Endothelial cell (in vitro differentiated cells): ENCODE results near the gene NMNAT2. TPM values are rescaled to one million over a fixed set of nuclear protein-coding genes. Genes with fewer than 3 reads are reported as not detected.

Source experiments
- DNase-seq: peaks from one replicate; pipeline ENCODE4 v3.0.0; 2021; ENCODE audit warnings: low spot score
- H3K27ac Mint-ChIP-seq: one replicate; pipeline ENCODE4 v1.8.0; 2021; ENCODE audit warnings: mixed read lengths, inconsistent platforms; ENCODE audit not compliant: unreplicated experiment
- H3K27me3 Mint-ChIP-seq: one replicate; pipeline ENCODE4 v1.8.0; 2021; ENCODE audit warnings: mild to moderate bottlenecking, moderate library complexity, mixed read lengths, inconsistent platforms; ENCODE audit not compliant: unreplicated experiment
- H3K36me3 Mint-ChIP-seq: one replicate; pipeline ENCODE4 v1.8.0; 2021; ENCODE audit warnings: mild to moderate bottlenecking, low read depth, mixed read lengths, inconsistent platforms; ENCODE audit not compliant: unreplicated experiment
- H3K4me1 Mint-ChIP-seq: one replicate; pipeline ENCODE4 v1.8.0; 2021; ENCODE audit warnings: mild to moderate bottlenecking, mixed read lengths, inconsistent platforms; ENCODE audit not compliant: unreplicated experiment
- H3K4me3 Mint-ChIP-seq: one replicate; pipeline ENCODE4 v1.8.0; 2021; ENCODE audit warnings: mild to moderate bottlenecking, mixed read lengths, inconsistent platforms; ENCODE audit not compliant: unreplicated experiment
- H3K9me3 Mint-ChIP-seq: one replicate; pipeline ENCODE4 v1.8.0; 2021; ENCODE audit warnings: mixed read lengths, inconsistent platforms; ENCODE audit not compliant: unreplicated experiment
- long read RNA-seq: library from polyadenylated mRNA; unstranded; transcript quantifications from one replicate; pipeline ENCODE4 v2.0.0, GENCODE V29; 2020; ENCODE audit not compliant: unreplicated experiment
- total RNA-seq: library from RNA; stranded (reverse); fragmentation: NEBNext Ultra II Directional; extraction: Animal tissue kit (Norgen Biotek cat#: 25700); gene quantifications from one replicate; pipeline ENCODE4 v1.2.1, GENCODE V29; 2021; ENCODE audit not compliant: unreplicated experiment
- TF ChIP-seq, protein P1 (sequence below): fragments of 200-600 bp; sonication (generic); IDR thresholded peaks from one replicate; pipeline ENCODE4 v1.5.0; 2021; ENCODE audit warnings: antibody characterized with exemption; ENCODE audit not compliant: unreplicated experiment

NMNAT2 gene
- 1.7 TPM for total RNA-seq
- long read RNA-seq, partial matches to known transcripts: 0 of 1 reads
- long read RNA-seq, other reads (novel, unspliced or antisense): 1 of 1 reads

DNA sequence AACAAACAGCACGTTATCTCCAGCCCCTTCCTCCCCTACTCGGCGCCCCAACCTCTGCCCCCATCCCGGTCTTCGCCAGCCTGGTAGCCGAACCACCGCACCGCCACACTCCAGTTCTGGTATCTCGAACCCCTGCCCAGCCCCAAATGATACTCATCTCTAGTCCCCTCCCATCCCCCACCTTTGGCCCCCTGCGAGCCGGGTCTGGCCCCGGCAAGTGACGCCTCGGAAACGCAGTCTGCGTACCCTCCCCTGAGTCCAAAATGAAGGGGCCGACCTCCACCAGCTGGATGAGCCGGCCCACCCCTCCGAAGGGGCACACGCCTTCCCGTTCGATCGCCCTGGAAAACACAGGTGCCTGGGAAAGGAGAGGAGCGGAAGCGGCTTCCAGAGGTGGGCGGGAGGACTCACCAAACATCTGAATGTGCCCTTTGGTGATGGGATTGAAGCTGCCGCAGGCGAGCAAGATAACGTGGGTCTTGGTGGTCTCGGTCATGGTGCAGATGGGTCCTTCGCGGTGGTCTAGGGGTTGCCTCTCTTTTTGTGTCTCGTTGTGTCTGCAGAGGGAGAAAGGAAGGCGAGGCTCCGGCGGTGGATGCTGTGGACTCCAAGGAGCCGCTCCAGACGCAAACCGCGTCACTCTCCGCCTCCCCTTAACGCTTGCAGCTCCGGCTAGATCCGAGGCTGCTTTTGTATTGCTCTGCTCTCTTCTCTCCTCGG, at the start of gene NMNAT2:
Gene NMNAT2 (minus strand): TSS at position 609 of the 720 bp plus-strand sequence. CDS start 113 bp downstream, at position 496.
- DNase-seq: peak; percentile 41
- TF ChIP-seq, protein P1, sequence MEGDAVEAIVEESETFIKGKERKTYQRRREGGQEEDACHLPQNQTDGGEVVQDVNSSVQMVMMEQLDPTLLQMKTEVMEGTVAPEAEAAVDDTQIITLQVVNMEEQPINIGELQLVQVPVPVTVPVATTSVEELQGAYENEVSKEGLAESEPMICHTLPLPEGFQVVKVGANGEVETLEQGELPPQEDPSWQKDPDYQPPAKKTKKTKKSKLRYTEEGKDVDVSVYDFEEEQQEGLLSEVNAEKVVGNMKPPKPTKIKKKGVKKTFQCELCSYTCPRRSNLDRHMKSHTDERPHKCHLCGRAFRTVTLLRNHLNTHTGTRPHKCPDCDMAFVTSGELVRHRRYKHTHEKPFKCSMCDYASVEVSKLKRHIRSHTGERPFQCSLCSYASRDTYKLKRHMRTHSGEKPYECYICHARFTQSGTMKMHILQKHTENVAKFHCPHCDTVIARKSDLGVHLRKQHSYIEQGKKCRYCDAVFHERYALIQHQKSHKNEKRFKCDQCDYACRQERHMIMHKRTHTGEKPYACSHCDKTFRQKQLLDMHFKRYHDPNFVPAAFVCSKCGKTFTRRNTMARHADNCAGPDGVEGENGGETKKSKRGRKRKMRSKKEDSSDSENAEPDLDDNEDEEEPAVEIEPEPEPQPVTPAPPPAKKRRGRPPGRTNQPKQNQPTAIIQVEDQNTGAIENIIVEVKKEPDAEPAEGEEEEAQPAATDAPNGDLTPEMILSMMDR: no peak
- peak within 1 kb of the TSS; percentile 53 for H3K4me3 Mint-ChIP-seq
- H3K27ac Mint-ChIP-seq: no peak within 1 kb of the TSS
- peaks cover 4% of the 10 kb centered on the region for H3K36me3 Mint-ChIP-seq
- H3K27me3 Mint-ChIP-seq: peaks cover 11% of the 10 kb centered on the region
- H3K4me1 Mint-ChIP-seq: peaks cover 22% of the 10 kb centered on the region
- H3K9me3 Mint-ChIP-seq: no peaks in the 10 kb centered on the region

- Mint-ChIP-seq H3K36me3 (peaks cover 7% of the 10 kb centered on the region), H3K27me3 (peaks cover 15% of the 10 kb centered on the region), H3K4me3 (no peak overlapping the region), H3K27ac (no peak overlapping the region), H3K9me3 (no peaks in the 10 kb centered on the region), H3K4me1 (peaks cover 9% of the 10 kb centered on the region)
- DNase-seq: no peak
- TF ChIP-seq, protein P1: no peak
Measured at GRCh38 chr1:183467687-183468086, 49.5 kb upstream of the NMNAT2 start.

GRCh38 chr1:183466781-183467180, 48.6 kb upstream of the NMNAT2 start:
- H3K9me3 Mint-ChIP-seq: no peaks in the 10 kb centered on the region
- DNase-seq: no peak
- peaks cover 7% of the 10 kb centered on the region for H3K36me3 Mint-ChIP-seq
- no peak overlapping the region for H3K27ac Mint-ChIP-seq
- no peak overlapping the region for H3K4me3 Mint-ChIP-seq
- peaks cover 11% of the 10 kb centered on the region for H3K27me3 Mint-ChIP-seq
- peaks cover 11% of the 10 kb centered on the region for H3K4me1 Mint-ChIP-seq
- TF ChIP-seq, protein P1: no peak

DNA sequence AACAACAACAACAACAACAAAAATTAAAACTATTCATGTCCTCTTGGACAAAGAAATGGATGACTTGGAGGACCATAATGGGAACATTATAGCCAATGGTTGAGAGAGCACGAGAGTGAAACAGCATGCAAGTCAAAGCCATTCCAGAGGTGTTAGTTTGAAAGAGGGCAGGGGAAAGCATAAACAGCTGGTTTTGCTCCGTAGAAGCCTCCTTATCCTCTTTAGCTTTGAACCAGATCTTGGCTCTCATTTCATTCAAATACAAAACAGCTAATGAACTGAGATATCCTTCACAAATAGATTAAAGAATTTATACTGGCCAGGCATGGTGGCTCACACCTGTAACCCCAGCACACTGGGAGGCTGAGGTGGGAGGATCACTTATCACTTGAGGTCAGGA, 45.4 kb upstream of the NMNAT2 start:
- no peak overlapping the region for H3K27ac Mint-ChIP-seq
- no peak for DNase-seq
- H3K9me3 Mint-ChIP-seq: no peaks in the 10 kb centered on the region
- TF ChIP-seq, protein P1: no peak
- H3K4me3 Mint-ChIP-seq: no peak overlapping the region
- peaks cover 1% of the 10 kb centered on the region for H3K27me3 Mint-ChIP-seq
- peaks cover 12% of the 10 kb centered on the region for H3K4me1 Mint-ChIP-seq
- H3K36me3 Mint-ChIP-seq: peaks cover 3% of the 10 kb centered on the region

DNA sequence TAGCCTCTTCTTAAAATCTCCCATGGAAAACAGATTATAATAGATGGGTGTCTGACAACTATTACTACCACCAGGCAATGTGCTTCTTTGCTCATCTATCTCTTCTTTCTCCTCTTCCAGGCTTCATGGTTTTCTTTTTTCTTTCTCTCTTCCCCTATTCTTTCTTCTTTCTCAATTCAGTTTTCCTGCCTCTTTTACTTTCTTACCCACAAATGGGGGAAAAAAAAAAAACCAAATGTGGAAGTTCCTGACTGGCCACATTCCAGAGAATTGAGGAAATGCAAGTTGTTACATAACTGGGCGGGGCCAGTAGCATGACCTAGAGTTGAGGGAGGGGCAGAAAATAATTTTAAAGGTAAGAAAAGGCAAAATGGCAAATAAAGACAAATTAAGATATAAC, 43.2 kb upstream of the NMNAT2 start:
- H3K36me3 Mint-ChIP-seq: peaks cover 3% of the 10 kb centered on the region
- no peak for DNase-seq
- TF ChIP-seq, protein P1: no peak
- H3K27ac Mint-ChIP-seq: peak overlapping the region; percentile 53
- H3K9me3 Mint-ChIP-seq: no peaks in the 10 kb centered on the region
- peaks cover 10% of the 10 kb centered on the region for H3K4me1 Mint-ChIP-seq
- H3K4me3 Mint-ChIP-seq: no peak overlapping the region
- peaks cover 1% of the 10 kb centered on the region for H3K27me3 Mint-ChIP-seq
